HEK293T (cell line): ENCODE results near the gene CCDC171.

Experiments used
- BHLHE40 ChIP-seq: fragments of 450-650 bp; IDR thresholded peaks from 2 replicates; pipeline ENCODE4 v1.6.1; 2016; ENCODE audit warnings: mild to moderate bottlenecking, moderate library complexity, borderline replicate concordance
- ELF4 ChIP-seq: fragments of 450-650 bp; IDR thresholded peaks from 2 replicates; pipeline ENCODE4 v1.6.1; 2017; ENCODE audit warnings: antibody characterized with exemption
- FOXA1 ChIP-seq: fragments of 450-650 bp; IDR thresholded peaks from 2 replicates; pipeline ENCODE4 v1.6.1; 2016; ENCODE audit warnings: mild to moderate bottlenecking
- FOXK2 ChIP-seq: fragments of 450-650 bp; IDR thresholded peaks from 2 replicates; pipeline ENCODE4 v1.6.1; 2016; ENCODE audit warnings: mild to moderate bottlenecking
- FOXM1 ChIP-seq: fragments of 450-650 bp; IDR thresholded peaks from 2 replicates; pipeline ENCODE4 v1.6.1; 2017; ENCODE audit warnings: mild to moderate bottlenecking, borderline replicate concordance
- L3MBTL2 ChIP-seq: fragments of 450-650 bp; conservative IDR thresholded peaks from 2 replicates; pipeline ENCODE4 v1.6.1; 2016; ENCODE audit warnings: mild to moderate bottlenecking
- LEF1 ChIP-seq: fragments of 450-650 bp; IDR thresholded peaks from 2 replicates; pipeline ENCODE4 v1.6.1; 2017; ENCODE audit warnings: mild to moderate bottlenecking, borderline replicate concordance
- NFRKB ChIP-seq: fragments of 450-650 bp; IDR thresholded peaks from 2 replicates; pipeline ENCODE4 v1.6.1; 2016; ENCODE audit warnings: mild to moderate bottlenecking, moderate library complexity
- SP1 ChIP-seq: fragments of 450-650 bp; IDR thresholded peaks from 2 replicates; pipeline ENCODE4 v1.6.1; 2017
- SUZ12 ChIP-seq: fragments of 450-650 bp; IDR thresholded peaks from 2 replicates; pipeline ENCODE4 v1.6.1; 2016; ENCODE audit warnings: mild to moderate bottlenecking
- TARDBP ChIP-seq: fragments of 450-650 bp; IDR thresholded peaks from 2 replicates; pipeline ENCODE4 v1.6.1; 2016
- ZNF384 ChIP-seq: fragments of 450-650 bp; IDR thresholded peaks from 2 replicates; pipeline ENCODE4 v1.6.1; 2016
- TF ChIP-seq, protein P1 (sequence below): fragments of 450-650 bp; IDR thresholded peaks from 2 replicates; pipeline ENCODE4 v1.6.1; 2016

DNA sequence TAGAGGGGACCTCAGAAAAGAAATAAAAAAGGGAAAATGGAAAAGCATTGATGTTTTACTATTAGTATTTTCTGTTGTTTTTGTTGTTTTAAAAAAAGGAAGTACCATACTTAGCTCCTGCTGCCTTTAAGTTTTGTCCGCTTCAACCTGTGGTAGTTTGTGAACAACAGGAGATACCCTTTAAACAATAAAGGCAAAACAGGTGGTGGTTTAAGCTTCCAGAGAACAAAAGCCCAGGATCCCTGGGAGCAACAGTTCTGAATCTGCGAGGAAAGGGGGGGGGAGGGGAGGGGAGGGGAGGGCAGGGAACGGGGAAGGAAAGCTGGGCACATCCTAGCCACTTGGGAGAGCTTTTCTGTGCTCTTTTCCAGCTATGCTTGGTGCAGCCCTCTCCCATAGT lies 40.0 kb upstream of the CCDC171 start:
- TF ChIP-seq FOXK2 (no peak), LEF1 (no peak), ZNF384 (no peak), SP1 (no peak), TARDBP (no peak), NFRKB (no peak), L3MBTL2 (no peak), FOXA1 (no peak), ELF4 (no peak), FOXM1 (no peak), SUZ12 (no peak), BHLHE40 (no peak)
- TF ChIP-seq, protein P1, sequence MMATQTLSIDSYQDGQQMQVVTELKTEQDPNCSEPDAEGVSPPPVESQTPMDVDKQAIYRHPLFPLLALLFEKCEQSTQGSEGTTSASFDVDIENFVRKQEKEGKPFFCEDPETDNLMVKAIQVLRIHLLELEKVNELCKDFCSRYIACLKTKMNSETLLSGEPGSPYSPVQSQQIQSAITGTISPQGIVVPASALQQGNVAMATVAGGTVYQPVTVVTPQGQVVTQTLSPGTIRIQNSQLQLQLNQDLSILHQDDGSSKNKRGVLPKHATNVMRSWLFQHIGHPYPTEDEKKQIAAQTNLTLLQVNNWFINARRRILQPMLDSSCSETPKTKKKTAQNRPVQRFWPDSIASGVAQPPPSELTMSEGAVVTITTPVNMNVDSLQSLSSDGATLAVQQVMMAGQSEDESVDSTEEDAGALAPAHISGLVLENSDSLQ: no peak
